Spleen (tissue), 11 donors: ENCODE measurements around the gene PPP1R15B. TPM values are rescaled to one million over a fixed set of nuclear protein-coding genes. Genes with fewer than 3 reads are reported as not detected.

ENCODE experiments used
- DNase-seq: peaks from one replicate; pipeline ENCODE4 v3.0.0-alpha.2; 2020
- H3K27ac ChIP-seq, 8 donors: fragments of 200-600 bp; sonication (generic) in 7 of 8; 1 replicate in 4 of 8; 2 replicates in 4 of 8; pipeline versions ENCODE4 v1.5.0 to v1.8.0; 2016 to 2021; ENCODE audit warnings: inconsistent platforms in 4 of 8, mild to moderate bottlenecking in 4 of 8, moderate library complexity in 1 of 8
- H3K27me3 ChIP-seq, 7 donors: fragments of 200-600 bp; sonication (generic) in 6 of 7; replicated peaks in 1 of 7; 1 replicate in 4 of 7; 2 replicates in 3 of 7; pipeline versions ENCODE4 v1.5.0 to v1.8.0; 2016 to 2021; ENCODE audit warnings: inconsistent platforms in 3 of 7, mild to moderate bottlenecking in 1 of 7
- H3K36me3 ChIP-seq, 6 donors: fragments of 200-600 bp; sonication (generic) in 5 of 6; 1 replicate in 4 of 6; 2 replicates in 2 of 6; pipeline versions ENCODE4 v1.5.0 to v1.8.0; 2016 to 2021; ENCODE audit warnings: inconsistent platforms in 2 of 6
- H3K4me1 ChIP-seq, 6 donors: fragments of 200-600 bp; sonication (generic) in 5 of 6; 1 replicate in 3 of 6; 2 replicates in 3 of 6; pipeline versions ENCODE4 v1.5.0 to v1.8.0; 2016 to 2021; ENCODE audit warnings: inconsistent platforms in 3 of 6
- H3K4me3 ChIP-seq, 8 donors: fragments of 200-600 bp; sonication (generic) in 7 of 8; 1 replicate in 4 of 8; 2 replicates in 4 of 8; pipeline versions ENCODE4 v1.5.0 to v1.8.0; 2016 to 2021; ENCODE audit warnings: inconsistent platforms in 4 of 8, mild to moderate bottlenecking in 4 of 8, moderate library complexity in 2 of 8
- H3K9me3 ChIP-seq, 8 donors: fragments of 200-600 bp; sonication (generic) in 7 of 8; 1 replicate in 4 of 8; 2 replicates in 4 of 8; pipeline versions ENCODE4 v1.5.0 to v1.8.0; 2016 to 2021; ENCODE audit warnings: inconsistent platforms in 4 of 8
- CTCF ChIP-seq, 11 experiments: fragments of 200-600 bp in 7 of 11; fragments of 450-650 bp in 4 of 11; sonication (generic) in 4 of 11; IDR thresholded peaks in 8 of 11; conservative IDR thresholded peaks in 3 of 11; 1 replicate in 7 of 11; 2 replicates in 4 of 11; pipeline versions ENCODE4 v1.4.0 to v1.8.0; 2016 to 2021; ENCODE audit warnings: antibody characterized with exemption in 11 of 11, inconsistent platforms in 4 of 11, mild to moderate bottlenecking in 1 of 11
- POLR2A ChIP-seq, 3 donors: fragments of 450-650 bp; IDR thresholded peaks; one replicate each; pipeline ENCODE4 v1.5.1; 2017; ENCODE audit warnings: antibody characterized with exemption in 3 of 3, mild to moderate bottlenecking in 1 of 3
- POLR2AphosphoS5 ChIP-seq, 3 donors: sonication (generic); formaldehyde crosslinking; IDR thresholded peaks; one replicate each; pipeline ENCODE4 v1.5.1; 2017; ENCODE audit warnings: antibody characterized with exemption in 3 of 3
- WGBS, 5 donors: extraction: QIAGEN DNeasy Blood & Tissue Kit in 3 of 5; methylation state at CpG; one replicate each; pipeline versions ENCODE4 v1.1.5 to v1.1.7; 2013 to 2018; 5-methylcytosine and 5-hydroxymethylcytosine counted together
- intact Hi-C: fragments of 100-400 bp; cut with DNase I; formaldehyde crosslinking; loops from one replicate; pipeline ENCODE4 v1.15.0; 2023; ENCODE audit warnings: low total_unique reads
- polyA plus RNA-seq, 3 donors: library from polyadenylated mRNA; stranded (reverse); fragments of 200-250 nt; gene quantifications; one replicate each; pipeline ENCODE4 v1.2.1, GENCODE V29; 2013
- total RNA-seq, 7 donors: library from RNA; depleted of rRNA in 3 of 7; stranded (reverse); fragments of >200 nt in 3 of 7; fragmentation: NEBNext Ultra II Directional in 4 of 7; extraction: Animal tissue kit (Norgen Biotek cat#: 25700) in 4 of 7; gene quantifications; one replicate each; pipeline versions ENCODE4 v1.1.0 to v1.2.1, GENCODE V29; 2016 to 2021
- donor health status: healthy with polysubstance abuse.
- donor health status: DM: no; HTN: no; CAD: no; lungs with moderate emphysema.
- donor health status: DM: no; HTN: no; CAD: no.
- donor health status: Bipolar disorder and iron deficiency.
- donor health status: healthy.
- donor health status: DM: no; HTN: no; CAD: no.
- donor health status: DM: yes; HTN: yes; CAD: no.

PPP1R15B gene
- total and polyA plus RNA-seq, 10 donors: 10.8 to 73.1 (median 57.8) TPM

GRCh38 chr1:204370176-204370575, 41.4 kb downstream of the PPP1R15B start:
- Histone ChIP-seq H3K36me3 (no peaks in the 10 kb centered on the region), H3K27ac (no peak overlapping the region), H3K27me3 (peaks cover 0 to 33% (median 0%) of the 10 kb centered on the region in 7 donors), H3K4me3 (no peak overlapping the region), H3K9me3 (no peaks in the 10 kb centered on the region), H3K4me1 (peaks cover 0 to 17% (median 7%) of the 10 kb centered on the region in 6 donors)
- DNase-seq: no peak
- intact Hi-C loops: no loop called here
- TF ChIP-seq POLR2A (IDR thresholded peaks at IDR 0.05) (no peak), CTCF (IDR thresholded peaks at IDR 0.05 in 8 of 11, conservative IDR thresholded peaks at IDR 0.05 in 3 of 11) (no peak), POLR2AphosphoS5 (IDR thresholded peaks at IDR 0.05) (no peak)
- WGBS, 5 donors: 83 to 91% (median 84%) methylated on average over 10 of the region's 10 CpGs

DNA sequence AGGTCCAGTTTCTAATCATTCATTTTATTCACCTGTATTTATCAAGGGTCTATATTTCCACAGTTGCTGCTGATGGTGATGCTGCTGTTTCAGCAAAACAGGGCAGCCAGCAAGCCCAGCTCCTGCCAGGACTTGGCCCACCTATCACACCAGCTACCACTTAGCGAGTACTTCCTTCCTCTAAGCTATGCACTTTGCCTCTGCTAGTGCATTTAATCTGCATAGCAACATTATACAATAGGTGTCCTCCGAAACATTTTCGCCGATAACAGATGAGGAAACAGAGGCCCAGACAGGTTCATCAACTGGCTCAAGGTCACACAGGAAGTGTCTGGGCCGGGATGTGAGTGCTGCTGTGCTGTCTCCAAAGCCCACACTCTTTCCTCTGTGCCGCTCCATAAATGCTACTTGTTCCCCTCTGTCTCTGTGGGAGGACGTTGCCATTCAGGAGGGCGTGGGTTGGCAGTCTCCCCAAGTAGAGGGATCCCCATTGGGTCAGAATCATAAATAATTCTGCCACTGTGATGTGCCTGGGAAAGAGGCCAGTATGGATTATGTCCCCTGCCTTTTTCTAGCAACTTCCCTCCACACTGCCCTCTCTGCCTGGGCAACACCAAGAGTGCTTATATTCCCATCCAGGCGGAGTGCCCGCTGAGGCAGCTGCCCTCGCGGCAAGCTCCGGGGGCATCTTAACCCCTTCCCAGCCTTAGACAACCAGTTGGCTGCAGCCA, 42.5 kb downstream of the PPP1R15B start:
- H3K27ac ChIP-seq: no peak overlapping the region
- WGBS, 5 donors: 32 to 46% (median 35%) methylated on average over 13 of the region's 13 CpGs
- peaks cover 0 to 23% (median 0%) of the 10 kb centered on the region in 7 donors for H3K27me3 ChIP-seq
- no peak overlapping the region for H3K4me3 ChIP-seq
- H3K9me3 ChIP-seq: no peaks in the 10 kb centered on the region
- TF ChIP-seq POLR2AphosphoS5 (IDR thresholded peaks at IDR 0.05): peak in 2 of 3 donors; percentile 26 to 45
- TF ChIP-seq POLR2A (IDR thresholded peaks at IDR 0.05): no peak
- H3K4me1 ChIP-seq: peaks cover 0 to 18% (median 7%) of the 10 kb centered on the region in 6 donors
- DNase-seq: no peak
- intact Hi-C loops: loop anchor here (10.0 kb wide), 2 partner anchors 114 to 504 kb away; partner anchors contain the start of gene SNRPE
- H3K36me3 ChIP-seq: no peaks in the 10 kb centered on the region

DNA sequence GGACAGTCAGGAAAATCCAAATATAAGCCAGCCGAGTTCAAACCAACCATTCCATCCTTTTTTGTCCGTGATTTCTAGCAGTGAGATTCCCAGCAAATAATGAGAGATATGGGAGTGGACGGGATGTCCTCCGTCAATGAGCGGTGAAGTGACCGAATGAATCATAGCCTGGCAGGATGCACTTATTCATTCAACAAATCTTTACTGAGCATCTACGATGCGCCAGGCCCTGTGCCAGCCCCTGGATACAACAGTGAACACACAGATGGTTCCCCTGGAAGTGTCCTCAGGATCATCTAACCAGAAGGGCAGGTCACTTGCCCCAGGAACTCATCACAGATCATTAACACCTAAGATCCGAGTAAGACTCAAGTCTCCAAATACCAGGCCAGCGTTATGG, 43.7 kb downstream of the PPP1R15B start:
- TF ChIP-seq POLR2AphosphoS5 (IDR thresholded peaks at IDR 0.05) (no peak), POLR2A (IDR thresholded peaks at IDR 0.05) (no peak), CTCF (IDR thresholded peaks at IDR 0.05 in 8 of 11, conservative IDR thresholded peaks at IDR 0.05 in 3 of 11) (no peak)
- no peak for DNase-seq
- H3K27me3 ChIP-seq: peaks cover 0 to 20% (median 0%) of the 10 kb centered on the region in 7 donors
- H3K27ac ChIP-seq: no peak overlapping the region
- intact Hi-C loops: loop anchor here (10.0 kb wide), 2 partner anchors 113 to 503 kb away; partner anchors contain the start of gene SNRPE
- no peaks in the 10 kb centered on the region for H3K36me3 ChIP-seq
- H3K9me3 ChIP-seq: no peaks in the 10 kb centered on the region
- 68 to 89% (median 83%) methylated on average over 10 of the region's 10 CpGs for WGBS, 5 donors
- peaks cover 7 to 30% (median 19%) of the 10 kb centered on the region in 6 donors for H3K4me1 ChIP-seq
- no peak overlapping the region for H3K4me3 ChIP-seq

GRCh38 chr1:204367193-204367858, 44.3 kb downstream of the PPP1R15B start:
- no peak overlapping the region for H3K4me3 ChIP-seq
- no peak overlapping the region for H3K27ac ChIP-seq
- intact Hi-C loops: loop anchor here (10.0 kb wide), 2 partner anchors 113 to 503 kb away; partner anchors contain the start of gene SNRPE
- no peak for DNase-seq
- no peaks in the 10 kb centered on the region for H3K9me3 ChIP-seq
- peaks cover 8 to 36% (median 21%) of the 10 kb centered on the region in 6 donors for H3K4me1 ChIP-seq
- no peak for TF ChIP-seq POLR2AphosphoS5 (IDR thresholded peaks at IDR 0.05)
- TF ChIP-seq POLR2A (IDR thresholded peaks at IDR 0.05): no peak
- TF ChIP-seq CTCF (IDR thresholded peaks at IDR 0.05 in 8 of 11, conservative IDR thresholded peaks at IDR 0.05 in 3 of 11): no peak
- 82 to 89% (median 88%) methylated on average over 16 of the region's 16 CpGs for WGBS, 5 donors
- H3K36me3 ChIP-seq: no peaks in the 10 kb centered on the region
- H3K27me3 ChIP-seq: peaks cover 0 to 22% (median 0%) of the 10 kb centered on the region in 7 donors
